NCI-H2107 (cell line): ENCODE data around the gene GARIN5A.

ENCODE experiments used
- DNase-seq: peaks from one replicate; lab custom pipeline; 2025; lab: John Stamatoyannopoulos, UW

GARIN5A gene

DNA sequence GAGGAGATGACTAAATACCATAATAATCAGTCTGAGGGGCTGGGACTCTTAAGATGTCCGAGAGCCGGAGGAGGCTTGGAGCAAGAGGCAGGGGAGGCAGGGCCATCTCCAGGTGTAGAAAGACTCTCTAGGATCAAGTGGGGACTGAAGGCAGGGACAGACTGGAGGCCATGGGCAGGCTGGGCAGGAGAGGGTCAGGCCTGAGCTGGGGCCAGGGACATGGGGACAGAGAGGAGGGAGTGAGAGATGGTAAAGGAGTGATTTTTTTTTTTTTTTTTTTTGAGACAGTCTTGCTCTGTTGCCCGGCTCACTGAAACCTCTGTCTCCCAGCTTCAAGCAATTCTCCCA, 32.2 kb upstream of the GARIN5A start:
- no peak for DNase-seq

DNA sequence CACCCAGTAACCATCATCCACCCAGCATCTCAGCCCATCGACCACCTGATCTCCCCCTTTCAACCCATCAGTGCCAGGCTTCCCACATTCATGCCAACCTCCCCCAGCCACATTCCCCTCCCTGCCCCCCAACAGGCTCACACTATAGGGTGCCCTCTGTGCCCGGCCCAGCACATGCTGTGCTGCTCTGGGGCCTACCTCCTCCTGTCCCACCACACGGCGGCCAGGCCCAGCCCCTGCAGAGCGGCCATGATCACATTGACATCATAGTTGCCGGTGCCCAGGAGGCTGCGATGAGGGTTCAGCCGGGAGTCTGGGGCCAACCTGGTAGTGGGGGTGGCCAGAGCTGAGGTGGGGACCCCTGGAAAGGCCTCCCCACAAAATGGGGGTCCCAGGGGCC, 30.7 kb upstream of the GARIN5A start:
- DNase-seq = no peak

DNA sequence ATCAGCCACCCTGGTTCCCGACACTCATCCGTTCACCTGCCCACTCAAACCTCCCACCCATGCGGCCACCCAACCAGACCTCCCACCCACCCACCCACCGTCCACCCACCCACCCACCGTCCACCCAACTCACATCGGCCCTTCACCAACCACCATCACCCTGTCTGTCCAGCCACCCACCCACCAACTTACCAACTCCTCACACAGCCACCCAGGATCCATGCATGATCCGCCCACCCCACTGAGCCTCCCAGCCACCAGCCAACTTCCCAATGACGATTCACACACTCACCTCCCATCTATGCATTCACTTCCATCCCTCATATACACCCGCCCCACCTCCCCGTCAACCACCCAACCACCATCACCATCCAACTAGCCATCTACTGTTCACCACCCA, 30.1 kb upstream of the GARIN5A start:
- no peak for DNase-seq

DNA sequence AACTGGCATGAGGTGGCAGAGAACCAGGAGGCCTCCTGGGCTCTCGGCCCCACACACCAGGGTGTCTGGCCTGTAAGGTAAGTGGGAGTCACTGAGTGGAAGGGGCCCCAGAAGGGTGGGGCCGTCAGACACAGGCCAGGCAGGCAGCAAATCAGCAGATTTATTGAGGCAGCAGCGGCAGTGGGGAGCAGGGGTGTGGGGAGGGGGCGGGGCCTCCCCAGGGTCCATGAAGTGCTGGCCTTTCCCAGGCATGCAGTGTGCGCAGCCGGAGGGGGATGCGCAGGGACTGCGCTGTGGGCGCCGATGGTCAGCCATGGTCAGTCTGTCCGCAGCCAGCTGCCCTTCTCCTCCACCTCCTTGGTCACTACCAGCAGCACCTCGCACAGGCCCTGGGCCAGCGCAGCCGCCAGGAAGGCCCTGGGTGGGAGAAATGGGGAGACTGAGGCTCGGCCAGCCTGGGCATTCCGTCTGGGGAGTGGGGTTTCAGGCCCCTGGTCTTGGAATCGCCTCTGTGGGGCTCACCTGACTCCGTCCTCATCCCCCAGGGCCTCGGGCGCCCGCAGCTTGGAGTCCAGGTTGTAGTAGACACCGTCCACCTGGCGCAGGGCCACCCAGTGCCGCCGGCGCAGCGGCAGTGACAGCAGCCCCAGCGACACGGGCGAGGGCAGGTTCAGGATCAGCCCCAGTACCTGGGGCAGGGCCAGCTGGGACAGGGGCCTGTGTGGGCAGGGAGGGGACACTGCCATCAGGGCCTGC, 29.4 kb upstream of the GARIN5A start:
- DNase-seq = no peak

DNA sequence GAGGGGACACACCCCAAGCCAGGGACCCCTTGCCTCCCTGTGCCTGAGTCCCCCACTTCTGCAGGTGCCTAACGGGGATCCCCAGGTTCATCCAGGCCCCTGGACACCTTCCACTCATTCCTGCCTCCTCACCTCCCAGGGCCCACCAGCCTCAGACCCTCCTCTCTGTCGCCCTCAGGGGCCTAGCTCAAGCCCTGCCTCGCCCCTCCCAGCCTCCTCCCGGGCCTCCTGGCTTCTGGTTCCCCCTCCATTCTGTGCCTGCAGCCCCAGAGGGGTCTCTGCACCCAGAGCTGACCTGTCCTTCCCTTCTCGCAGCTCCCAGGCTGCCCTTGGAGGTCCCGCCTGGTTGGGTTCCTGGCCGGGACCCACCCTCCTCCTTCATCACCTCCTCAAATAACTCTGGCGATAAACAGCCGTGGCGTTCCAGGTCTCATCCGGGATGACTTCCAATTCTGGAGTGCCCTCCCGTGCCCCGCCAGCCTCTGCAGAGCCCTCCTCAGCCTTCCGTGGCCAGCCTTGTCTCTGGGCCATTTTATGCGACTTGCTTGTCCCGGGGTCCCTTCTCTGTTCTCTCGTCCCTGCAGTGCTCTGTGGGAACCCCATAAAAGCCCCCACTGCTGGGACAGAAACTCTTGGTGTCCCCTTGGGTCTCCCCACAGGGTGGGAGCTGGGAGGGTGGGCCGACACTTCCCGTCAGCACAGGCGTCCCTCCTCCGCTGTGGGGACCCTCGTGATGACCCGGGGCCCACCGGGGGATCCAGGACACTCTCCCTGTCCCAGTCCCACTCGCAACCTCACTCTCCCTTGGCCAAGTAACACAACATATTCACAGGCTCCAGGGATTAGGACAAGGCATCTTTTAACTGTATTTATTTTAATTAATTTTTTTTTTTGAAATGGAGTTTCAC, 25.2 kb upstream of the GARIN5A start:
- DNase-seq = no peak

DNA sequence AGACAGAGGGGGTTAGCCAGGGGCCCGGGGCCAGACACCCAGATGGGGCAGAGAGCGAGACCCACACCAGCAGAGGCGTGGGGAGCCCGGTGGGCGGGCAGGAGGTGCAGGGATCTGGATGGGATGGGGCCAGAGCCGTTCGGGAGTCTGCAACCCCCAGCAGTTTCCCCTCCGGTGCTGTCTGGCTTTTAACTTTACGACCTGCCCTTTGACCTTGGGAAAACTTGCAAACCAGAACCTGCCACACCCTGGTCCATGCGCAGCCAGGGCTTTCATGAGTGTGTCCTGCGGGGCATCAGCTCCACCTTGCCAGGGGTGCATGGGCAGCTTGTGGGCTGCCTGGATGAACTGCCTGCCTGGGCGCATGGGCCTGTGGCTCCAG, 24.5 kb upstream of the GARIN5A start:
- no peak for DNase-seq

DNA sequence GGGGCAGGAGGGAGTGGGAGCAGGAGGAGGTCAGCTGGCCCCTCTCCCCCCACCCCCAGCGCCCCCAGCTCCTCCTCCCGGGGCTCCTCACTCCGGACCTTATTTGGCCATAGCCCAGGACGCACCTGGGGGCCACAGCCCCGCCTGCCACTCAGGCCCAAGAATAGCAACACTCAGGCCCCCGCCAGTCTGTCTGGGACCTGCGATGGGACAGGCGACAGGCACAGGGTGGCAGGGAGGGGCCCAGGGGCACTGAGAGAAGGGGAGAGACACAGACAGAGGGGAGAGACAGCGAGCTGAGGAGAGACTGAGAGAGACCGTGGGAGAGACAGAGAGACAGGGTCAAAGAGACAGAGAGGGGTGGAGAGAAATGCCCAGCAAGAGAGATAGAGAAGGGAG, 24.1 kb upstream of the GARIN5A start:
- no peak for DNase-seq

DNA sequence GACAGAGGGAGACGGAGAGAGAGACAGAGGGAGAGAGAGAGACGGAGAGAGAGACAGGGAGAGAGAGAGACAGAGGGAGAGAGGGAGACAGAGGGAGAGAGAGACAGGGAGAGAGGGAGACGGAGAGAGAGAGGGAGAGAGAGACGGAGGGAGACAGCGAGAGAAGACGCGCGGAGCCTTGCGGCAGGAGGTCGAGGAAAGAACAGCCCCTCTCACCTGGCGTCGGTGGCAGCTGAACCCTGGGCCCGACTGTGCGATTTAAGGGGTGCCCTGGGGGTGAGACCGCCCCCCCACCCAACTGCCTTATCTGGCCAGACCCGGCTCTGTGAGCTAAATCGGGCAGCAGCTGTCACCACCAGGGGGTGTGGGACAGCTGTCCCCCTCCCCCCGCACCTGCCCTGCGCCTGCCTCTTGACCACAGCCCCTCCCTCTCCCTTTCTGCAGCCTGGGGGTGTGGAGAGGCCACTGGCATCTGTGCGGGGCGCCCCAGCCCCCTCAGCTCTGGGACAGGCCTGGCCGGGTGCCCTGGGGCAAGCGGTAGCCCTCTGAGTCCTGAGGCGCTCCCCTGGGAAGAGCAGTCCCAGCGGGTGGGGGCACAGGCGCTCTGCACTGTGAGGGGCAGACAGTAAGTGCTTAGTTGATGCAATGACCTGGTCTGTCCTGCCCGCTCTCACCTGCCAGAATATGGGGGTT, 23.6 kb upstream of the GARIN5A start:
- DNase-seq = no peak

DNA sequence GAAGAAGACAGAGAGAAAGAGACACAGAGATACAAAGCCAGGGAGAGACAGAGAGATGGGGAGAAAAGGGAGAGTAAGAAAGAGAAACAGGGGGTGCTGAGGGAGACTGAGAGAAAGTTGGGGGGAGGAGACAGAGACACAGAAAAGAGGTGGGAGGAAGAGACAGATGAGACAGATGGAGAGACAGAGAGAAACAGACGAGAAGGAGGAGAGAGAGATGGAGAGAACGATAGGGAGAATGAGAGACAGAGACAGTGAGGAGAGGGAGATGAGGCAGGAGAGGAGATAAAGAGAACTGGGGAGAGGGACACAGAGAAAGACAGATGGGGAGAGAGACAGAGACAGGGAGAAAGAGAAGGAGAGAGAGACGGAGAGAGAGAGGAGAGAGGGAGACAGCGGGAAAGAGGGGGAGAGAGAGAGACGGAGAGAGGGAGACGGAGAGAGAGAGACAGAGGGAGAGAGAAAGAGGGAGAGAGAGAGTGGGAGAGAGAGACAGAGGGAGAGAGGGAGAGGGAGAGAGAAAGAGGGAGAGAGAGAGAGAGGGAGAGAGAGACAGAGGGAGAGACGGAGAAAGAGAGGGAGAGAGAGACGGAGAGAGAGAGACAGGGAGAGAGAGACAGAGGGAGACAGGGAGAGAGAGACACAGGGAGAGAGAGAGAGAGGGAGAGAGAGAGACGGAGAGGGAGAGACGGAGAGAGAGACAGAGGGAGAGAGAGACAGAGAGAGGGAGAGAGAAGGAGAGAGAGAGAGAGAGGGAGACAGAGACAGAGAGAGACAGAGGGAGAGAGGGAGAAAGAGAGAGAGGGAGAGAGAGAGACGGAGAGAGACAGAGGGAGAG, 21.8 kb upstream of the GARIN5A start:
- DNase-seq = no peak

DNA sequence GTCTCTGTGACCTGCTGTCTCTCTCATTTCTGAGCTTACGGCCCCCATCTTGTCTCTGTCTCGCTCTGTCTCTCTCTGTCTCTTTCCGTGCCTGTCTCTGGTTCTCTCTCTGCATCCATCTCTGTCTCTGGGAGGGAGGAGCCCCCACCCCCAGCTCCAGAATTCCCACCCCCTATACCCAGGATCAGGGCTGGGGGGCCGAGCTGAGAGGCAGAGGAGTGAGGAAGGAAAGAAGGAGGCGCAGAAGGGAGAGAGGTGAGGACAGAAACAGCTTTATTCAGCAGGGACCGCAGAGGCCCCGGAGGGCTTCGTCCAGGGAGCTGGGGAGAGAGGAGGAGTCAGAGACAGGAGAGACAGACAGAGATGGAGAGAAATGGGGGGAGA, 20.4 kb upstream of the GARIN5A start:
- no peak for DNase-seq

DNA sequence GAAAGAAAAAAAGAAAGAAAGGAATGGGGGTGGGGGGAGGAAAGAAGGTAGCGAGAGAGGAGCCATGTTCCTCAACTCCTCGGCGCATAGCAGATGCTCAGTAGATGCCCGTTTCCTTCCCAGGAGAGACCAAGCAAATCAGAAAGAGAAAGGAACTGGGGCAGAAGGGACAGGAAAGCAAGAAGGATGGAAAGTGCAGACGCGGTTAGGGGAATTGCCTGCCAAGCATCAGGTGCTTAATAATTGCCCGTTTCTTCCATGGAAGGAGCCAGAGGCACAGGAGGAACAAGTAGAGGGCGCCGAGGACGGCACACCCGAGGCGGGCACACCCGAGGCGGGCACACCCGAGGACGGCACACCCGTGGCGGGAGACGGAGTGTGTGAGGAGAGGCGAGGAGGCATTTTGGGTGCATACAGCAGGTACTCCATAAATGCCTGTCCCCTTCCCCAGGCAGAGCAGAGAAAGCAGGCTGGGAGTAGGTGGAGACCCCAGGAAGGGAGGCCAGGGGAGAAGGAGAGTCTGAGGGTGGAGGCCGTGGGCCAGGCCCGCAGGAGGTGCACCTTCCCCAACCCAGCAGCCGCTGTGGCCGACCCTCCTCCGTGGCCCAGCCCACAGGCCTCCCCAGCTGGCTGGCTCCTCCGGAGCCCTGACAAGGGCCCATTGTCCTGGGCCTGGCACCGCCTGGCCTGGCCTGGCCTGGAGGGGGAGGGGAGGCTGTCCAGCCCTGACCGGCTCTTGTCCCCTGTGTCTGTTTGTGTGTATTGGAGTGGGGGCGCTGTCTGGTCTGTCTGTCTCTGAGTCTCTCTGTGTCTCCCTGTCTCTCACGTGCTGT, 19.8 kb upstream of the GARIN5A start:
- no peak for DNase-seq

DNA sequence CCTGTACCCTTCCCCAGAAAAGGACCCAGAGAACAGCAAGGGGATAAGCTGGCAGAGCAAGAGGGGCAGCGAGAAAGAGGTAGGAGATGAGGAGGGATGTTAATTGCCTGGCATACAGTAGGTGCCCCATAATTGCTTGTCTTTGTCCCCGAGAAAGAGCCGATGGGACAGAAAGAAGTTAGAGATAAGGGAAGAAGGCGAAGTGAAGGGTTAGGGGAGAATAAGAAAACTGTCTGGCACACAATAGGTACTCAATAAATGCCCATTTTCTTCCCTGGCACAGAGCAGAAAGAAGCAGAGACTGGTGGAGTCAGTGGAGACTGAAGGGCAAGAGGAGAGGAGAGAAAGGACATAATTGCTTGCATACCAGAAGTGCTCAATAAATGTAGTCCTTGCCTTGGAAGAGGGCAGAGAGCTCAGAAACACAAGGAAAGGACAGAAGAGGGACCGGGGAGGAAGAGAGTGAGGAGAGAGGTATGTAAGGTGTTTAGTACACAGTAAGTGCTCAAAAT, 18.4 kb upstream of the GARIN5A start:
- no peak for DNase-seq

DNA sequence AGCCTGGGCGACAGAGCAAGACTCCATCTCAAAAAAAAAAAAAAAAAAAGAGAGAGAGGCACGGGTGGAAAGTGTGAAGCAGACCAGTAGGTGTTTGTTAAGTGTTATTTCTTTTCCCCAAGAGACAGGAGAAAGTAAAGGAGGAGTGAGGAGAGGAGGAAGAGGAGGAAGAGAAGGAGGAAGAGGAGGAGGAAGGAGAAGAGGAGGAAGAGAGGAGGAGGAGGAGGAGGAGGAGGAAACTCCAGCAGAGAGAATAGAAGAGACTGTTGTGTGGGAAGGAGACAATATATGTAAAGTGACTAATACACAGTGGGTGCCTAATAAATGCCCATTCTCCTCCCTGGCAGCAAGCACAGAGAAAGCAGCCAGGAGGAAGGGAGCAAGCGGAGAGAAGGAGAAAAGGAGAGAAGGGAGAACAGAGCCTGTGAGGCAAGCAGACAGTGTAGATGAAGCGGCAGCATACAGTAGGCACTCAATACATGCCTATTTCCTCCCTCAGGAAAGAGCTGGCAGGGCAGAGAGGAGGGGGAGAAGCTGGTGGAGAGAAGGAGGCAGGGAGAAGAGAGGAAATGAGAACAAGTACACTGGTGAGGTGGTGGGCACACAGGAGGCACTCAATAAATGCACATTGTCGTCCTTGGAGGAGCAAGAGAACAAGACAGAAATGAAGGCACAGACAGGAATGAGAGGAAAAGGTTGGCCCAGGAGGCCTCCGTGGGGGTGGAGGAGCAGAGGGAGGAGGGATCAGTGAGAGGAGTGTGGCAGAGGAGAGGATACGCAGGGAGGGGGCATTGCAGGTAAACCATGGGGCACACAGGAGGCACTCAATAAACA, 17.8 kb upstream of the GARIN5A start:
- no peak for DNase-seq

DNA sequence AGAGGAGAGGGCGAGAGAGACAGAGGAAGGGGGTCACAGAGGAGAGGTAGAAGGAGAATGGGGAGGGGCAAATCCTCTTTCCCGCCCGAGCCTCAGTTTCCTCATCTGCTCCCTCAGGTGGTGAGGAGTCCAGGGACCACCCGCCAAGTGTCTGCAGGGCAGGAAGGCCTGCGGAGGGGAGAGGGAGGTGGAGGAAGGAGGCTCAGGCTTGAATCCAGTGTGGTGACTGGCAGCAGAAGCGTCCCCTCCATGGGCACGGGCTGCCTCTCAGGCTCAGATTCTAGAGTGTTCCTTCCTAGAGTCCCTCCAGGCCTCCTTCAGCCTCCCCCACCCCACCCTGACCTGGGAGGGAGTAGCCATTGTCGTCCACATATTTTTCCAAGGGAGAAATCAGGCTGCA, 16.5 kb upstream of the GARIN5A start:
- DNase-seq = no peak

DNA sequence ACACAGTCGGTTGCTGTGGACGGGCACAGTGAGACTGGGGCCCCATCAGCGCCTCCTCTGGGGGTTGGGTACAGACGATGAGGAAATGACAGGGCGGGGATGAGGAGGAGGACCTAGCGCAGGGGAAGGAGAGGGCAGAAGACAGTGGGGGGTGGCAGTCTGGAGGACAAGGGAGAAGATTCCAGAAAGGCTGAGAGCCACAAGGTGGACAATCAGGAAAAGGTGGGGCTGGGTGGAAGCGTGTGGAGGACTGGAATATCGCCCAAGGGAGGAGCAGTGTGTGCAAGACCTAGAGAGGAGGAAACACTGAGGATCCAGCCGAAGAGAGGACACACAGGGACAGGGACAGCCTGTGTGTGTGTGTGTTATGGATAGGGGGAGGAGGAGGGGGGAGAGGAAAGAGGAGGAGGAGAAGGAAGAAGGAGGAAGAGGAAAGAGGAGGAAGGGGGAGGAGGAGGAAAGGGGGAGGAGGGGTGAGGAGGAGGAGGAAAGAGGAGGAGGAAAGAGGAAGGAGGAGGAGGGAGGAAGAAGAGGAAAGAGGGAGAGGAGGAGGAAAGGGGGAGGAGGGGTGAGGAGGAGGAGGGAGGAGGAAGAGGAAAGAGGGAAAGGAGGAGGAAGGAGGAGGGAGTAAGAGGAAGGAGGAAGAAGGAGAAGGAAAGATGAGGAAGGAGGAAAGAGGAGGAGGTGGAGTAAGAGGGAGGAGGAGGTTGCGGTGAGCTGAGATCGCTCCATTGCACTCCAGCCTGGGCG, 15.8 kb upstream of the GARIN5A start:
- no peak for DNase-seq

DNA sequence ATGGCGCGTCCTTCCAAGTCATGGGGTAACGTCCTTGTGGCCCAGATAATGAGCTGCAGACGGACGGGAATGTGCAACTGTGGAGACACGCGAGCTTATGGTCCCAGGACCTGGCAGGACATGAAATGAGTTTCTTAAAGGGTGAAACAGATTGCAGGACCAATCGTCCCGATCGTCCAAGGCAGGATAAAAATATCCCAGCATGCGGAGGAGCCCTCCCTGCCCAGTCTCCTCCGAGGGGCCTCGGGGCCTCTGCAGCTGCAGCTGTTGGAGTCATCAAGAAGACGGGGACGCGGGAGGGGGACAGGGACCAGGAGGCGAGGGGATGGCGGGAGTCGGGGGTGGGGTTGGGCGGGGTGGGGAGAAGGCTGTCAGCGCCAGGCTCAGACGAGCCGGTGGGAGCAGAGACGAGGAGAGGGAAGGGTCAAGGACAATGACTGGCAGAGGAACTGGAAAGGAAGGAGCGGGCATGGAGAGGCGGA, 14.4 kb upstream of the GARIN5A start:
- DNase-seq = no peak

DNA sequence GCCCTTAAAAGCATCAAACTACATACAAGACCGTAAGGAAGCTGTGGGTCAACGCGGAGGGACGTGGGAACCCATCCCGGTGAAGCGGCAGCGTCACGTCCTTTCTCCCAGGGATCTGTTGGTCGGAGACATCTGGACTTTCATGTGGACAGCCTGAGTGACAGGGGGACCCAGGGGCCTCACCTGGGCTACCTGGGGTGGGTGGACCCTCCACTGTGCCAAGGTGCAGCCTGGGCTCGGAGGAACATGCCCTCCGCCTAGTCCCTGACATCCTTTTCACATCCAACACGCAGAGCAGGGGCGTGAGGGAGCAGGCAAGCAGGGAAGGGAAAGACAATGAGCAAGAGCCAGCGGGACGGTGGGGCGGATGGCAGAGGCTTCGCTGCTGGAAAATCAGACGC, 13.8 kb upstream of the GARIN5A start:
- no peak for DNase-seq

DNA sequence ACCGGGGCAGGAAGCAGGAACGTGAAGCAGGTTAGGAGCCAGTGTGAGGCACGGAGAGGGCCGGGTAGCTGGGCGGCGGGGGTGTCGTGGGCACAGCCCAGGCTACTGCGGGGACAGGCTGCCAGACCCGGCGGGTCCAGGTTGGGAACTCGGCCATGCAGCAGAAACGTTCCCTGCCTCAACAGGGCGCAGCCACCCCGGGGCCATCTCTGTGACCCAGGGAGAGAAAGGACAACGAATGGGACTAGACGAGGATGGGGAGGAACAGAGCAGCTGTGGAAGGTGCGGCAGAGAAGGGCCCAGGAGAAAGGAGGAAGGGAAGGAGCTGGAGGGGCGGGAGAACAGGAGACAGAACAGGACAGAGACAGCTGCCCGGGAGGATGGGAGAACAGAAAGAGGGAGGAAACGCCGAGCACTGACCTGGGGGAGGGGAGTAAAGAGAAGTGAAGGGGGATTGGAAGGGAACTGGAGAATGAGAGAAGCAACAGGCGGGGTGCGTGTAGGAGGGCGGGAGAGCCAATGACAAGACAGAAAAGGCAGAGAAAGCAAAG, 12.9 kb upstream of the GARIN5A start:
- DNase-seq = no peak
